Dendritic cell treated with granulocyte-macrophage colony-stimulating factor and Interleukin-4, amounts not matched to agents 40 ng/mL and 50 ng/mL, for 4 days (primary cell): ENCODE data around the gene CEP131.
A peak's percentile ranks its signal among the peaks of the same experiment; 100 is the strongest.
"Not testable (repeated sequence)": the region's sequence is repeated elsewhere in the genome, so short reads cannot be mapped to it uniquely, and the experiment has no call there.

Experiments used
- H3K27ac Mint-ChIP-seq: one replicate; pipeline ENCODE4 v1.8.0; 2022; ENCODE audit warnings: mild to moderate bottlenecking, mixed read lengths
- H3K27me3 Mint-ChIP-seq: one replicate; pipeline ENCODE4 v1.8.0; 2022; ENCODE audit warnings: mild to moderate bottlenecking, mixed read lengths
- H3K36me3 Mint-ChIP-seq: one replicate; pipeline ENCODE4 v1.8.0; 2022; ENCODE audit warnings: low read depth, mixed read lengths
- H3K4me1 Mint-ChIP-seq: one replicate; pipeline ENCODE4 v1.8.0; 2022; ENCODE audit warnings: low read depth, mixed read lengths
- H3K4me3 Mint-ChIP-seq: one replicate; pipeline ENCODE4 v1.8.0; 2022; ENCODE audit warnings: mild to moderate bottlenecking, moderate library complexity, mixed read lengths
- H3K9me3 Mint-ChIP-seq: one replicate; pipeline ENCODE4 v1.8.0; 2022; ENCODE audit warnings: mixed read lengths
- intact Hi-C: fragments of 100-400 bp; cut with micrococcal nuclease; formaldehyde crosslinking; loops from one replicate; pipeline ENCODE4 v1.15.0; 2022

Gene CEP131

GRCh38 chr17:81231121-81231645, 8.4 kb upstream of the CEP131 start:
- intact Hi-C loops, result no loop called here
- Mint-ChIP-seq H3K4me1 (peaks cover 55% of the 10 kb centered on the region), H3K27me3 (no peaks in the 10 kb centered on the region), H3K9me3 (no peaks in the 10 kb centered on the region), H3K27ac (no peak overlapping the region), H3K36me3 (peaks cover 72% of the 10 kb centered on the region), H3K4me3 (no peak overlapping the region)

- peaks cover 47% of the 10 kb centered on the region for H3K4me1 Mint-ChIP-seq
- no peaks in the 10 kb centered on the region for H3K9me3 Mint-ChIP-seq
- peaks cover 62% of the 10 kb centered on the region for H3K36me3 Mint-ChIP-seq
- intact Hi-C loops, result no loop called here
- H3K4me3 Mint-ChIP-seq, result no peak overlapping the region
- no peaks in the 10 kb centered on the region for H3K27me3 Mint-ChIP-seq
- H3K27ac Mint-ChIP-seq, result peak overlapping the region; percentile 14
Measured at GRCh38 chr17:81230043-81230820, 7.5 kb upstream of the CEP131 start.

GRCh38 chr17:81229666-81229920, 6.8 kb upstream of the CEP131 start:
- H3K4me3 Mint-ChIP-seq, result no peak overlapping the region
- peaks cover 40% of the 10 kb centered on the region for H3K4me1 Mint-ChIP-seq
- no peaks in the 10 kb centered on the region for H3K27me3 Mint-ChIP-seq
- no peaks in the 10 kb centered on the region for H3K9me3 Mint-ChIP-seq
- intact Hi-C loops, result no loop called here
- peak overlapping the region; percentile 14 for H3K27ac Mint-ChIP-seq
- peaks cover 56% of the 10 kb centered on the region for H3K36me3 Mint-ChIP-seq

- Mint-ChIP-seq H3K27me3 (no peaks in the 10 kb centered on the region), H3K27ac (peak overlapping the region; percentile 14), H3K4me1 (peaks cover 40% of the 10 kb centered on the region), H3K9me3 (no peaks in the 10 kb centered on the region), H3K4me3 (no peak overlapping the region), H3K36me3 (peaks cover 51% of the 10 kb centered on the region)
- intact Hi-C loops, result no loop called here
Measured at GRCh38 chr17:81228834-81229665, 6.3 kb upstream of the CEP131 start.

- Mint-ChIP-seq H3K27me3 (no peaks in the 10 kb centered on the region), H3K27ac (peak overlapping the region; percentile 14), H3K4me1 (peaks cover 47% of the 10 kb centered on the region), H3K4me3 (no peak overlapping the region), H3K9me3 (no peaks in the 10 kb centered on the region), H3K36me3 (peaks cover 44% of the 10 kb centered on the region)
- intact Hi-C loops, result no loop called here
Measured at GRCh38 chr17:81228420-81228819, 5.7 kb upstream of the CEP131 start.

GRCh38 chr17:81227630-81228029, 4.9 kb upstream of the CEP131 start:
- Mint-ChIP-seq H3K27ac (peak overlapping the region; percentile 42), H3K36me3 (peaks cover 36% of the 10 kb centered on the region), H3K4me1 (peaks cover 50% of the 10 kb centered on the region)
- H3K9me3 Mint-ChIP-seq, intact Hi-C loops, H3K4me3 Mint-ChIP-seq, H3K27me3 Mint-ChIP-seq: not testable (repeated sequence)

GRCh38 chr17:81223762-81224130, 981 bp upstream of the CEP131 start:
- Mint-ChIP-seq H3K4me3 (peak overlapping the region; percentile 78), H3K9me3 (no peaks in the 10 kb centered on the region), H3K27ac (peak overlapping the region; percentile 81), H3K27me3 (peaks cover 1% of the 10 kb centered on the region), H3K36me3 (peaks cover 16% of the 10 kb centered on the region), H3K4me1 (peaks cover 43% of the 10 kb centered on the region)
- intact Hi-C loops, result loop anchor here (2.0 kb wide), 1 partner anchor 15 kb away; the partner anchor contains the start of genes NDUFAF8 and TEPSIN

GRCh38 chr17:81222620-81222905, 202 bp downstream of the CEP131 start:
- Mint-ChIP-seq H3K9me3 (no peaks in the 10 kb centered on the region), H3K27ac (peak overlapping the region; percentile 81), H3K4me3 (peak overlapping the region; percentile 78), H3K36me3 (peaks cover 27% of the 10 kb centered on the region), H3K27me3 (peaks cover 1% of the 10 kb centered on the region), H3K4me1 (peaks cover 32% of the 10 kb centered on the region)
- intact Hi-C loops, result loop anchor here (2.0 kb wide), 1 partner anchor 16 kb away; the partner anchor contains the start of genes NDUFAF8 and TEPSIN

- intact Hi-C loops, result loop anchor here (2.0 kb wide), 1 partner anchor 17 kb away; the partner anchor contains the start of genes NDUFAF8 and TEPSIN
- H3K27ac Mint-ChIP-seq, result peak overlapping the region; percentile 81
- peaks cover 27% of the 10 kb centered on the region for H3K4me1 Mint-ChIP-seq
- H3K36me3 Mint-ChIP-seq, result peaks cover 33% of the 10 kb centered on the region
- H3K9me3 Mint-ChIP-seq, result no peaks in the 10 kb centered on the region
- peak overlapping the region; percentile 78 for H3K4me3 Mint-ChIP-seq
- H3K27me3 Mint-ChIP-seq, result peaks cover 1% of the 10 kb centered on the region
Measured at GRCh38 chr17:81221842-81222619, 734 bp downstream of the CEP131 start.

DNA sequence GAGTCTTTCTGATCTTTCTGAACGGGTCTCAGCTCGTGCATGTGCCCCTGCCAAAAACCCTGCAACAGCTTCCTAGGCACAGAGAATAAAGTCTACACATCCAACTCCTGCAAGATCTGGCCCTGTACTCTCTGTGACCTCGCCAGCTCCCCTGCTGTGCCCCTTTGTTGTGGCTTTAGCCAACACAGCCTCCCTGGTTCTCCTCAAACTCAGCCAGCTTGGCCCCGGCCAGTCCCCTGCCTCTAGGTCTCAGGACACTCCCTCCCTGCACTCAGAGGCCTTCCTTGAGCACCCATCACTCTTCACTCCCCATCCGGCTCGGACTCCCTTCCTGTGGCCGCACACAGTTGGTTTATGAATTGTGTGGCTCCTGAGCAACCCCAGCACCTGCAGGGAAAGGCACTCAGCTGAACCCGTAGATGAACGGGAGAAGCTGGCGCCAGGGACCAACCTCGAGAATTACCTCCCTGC, 1.4 kb downstream of the CEP131 start:
- intact Hi-C loops, result no loop called here
- Mint-ChIP-seq H3K27ac (peak overlapping the region; percentile 16), H3K36me3 (peaks cover 39% of the 10 kb centered on the region), H3K27me3 (peaks cover 1% of the 10 kb centered on the region), H3K4me1 (peaks cover 27% of the 10 kb centered on the region), H3K4me3 (peak overlapping the region; percentile 78), H3K9me3 (no peaks in the 10 kb centered on the region)

DNA sequence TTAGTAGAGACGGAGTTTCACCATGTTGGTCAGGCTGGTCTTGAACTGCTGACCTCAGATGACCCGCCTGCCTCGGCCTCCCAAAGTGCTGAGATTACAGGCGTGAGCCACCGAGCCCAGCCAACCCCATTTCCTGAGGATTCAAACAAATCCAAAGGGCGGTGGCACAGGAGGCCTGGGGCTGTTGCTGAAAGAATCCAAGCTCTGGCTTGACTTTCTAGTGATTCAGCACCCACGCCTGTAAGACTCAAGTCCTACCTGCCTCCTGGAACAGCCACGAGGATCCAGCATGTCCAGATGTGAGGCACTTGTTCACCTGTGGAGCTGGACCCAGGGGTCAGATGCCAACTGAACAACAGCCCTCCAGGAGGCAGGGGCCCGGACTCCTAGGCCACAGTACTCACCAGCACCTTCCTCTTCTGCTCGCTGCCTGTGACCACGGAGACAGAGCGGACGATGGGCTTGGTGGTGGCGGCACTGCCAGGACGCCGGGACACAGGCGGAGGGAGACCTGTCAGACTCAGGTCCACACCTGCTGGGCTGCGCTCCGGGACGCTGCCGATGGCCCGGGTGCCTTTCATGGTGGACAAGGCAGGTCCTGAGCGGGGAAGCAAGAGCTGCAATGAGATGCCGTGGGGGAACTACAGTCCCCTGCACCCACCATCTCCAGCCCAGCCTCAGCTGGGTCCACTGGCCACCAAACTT, 3.1 kb downstream of the CEP131 start:
- peaks cover 27% of the 10 kb centered on the region for H3K4me1 Mint-ChIP-seq
- H3K4me3 Mint-ChIP-seq, result no peak overlapping the region
- H3K27me3 Mint-ChIP-seq, result peaks cover 1% of the 10 kb centered on the region
- intact Hi-C loops, result no loop called here
- H3K27ac Mint-ChIP-seq, result no peak overlapping the region
- peaks cover 44% of the 10 kb centered on the region for H3K36me3 Mint-ChIP-seq
- no peaks in the 10 kb centered on the region for H3K9me3 Mint-ChIP-seq

GRCh38 chr17:81218991-81219390, 3.8 kb downstream of the CEP131 start:
- Mint-ChIP-seq H3K36me3 (peaks cover 44% of the 10 kb centered on the region), H3K4me3 (no peak overlapping the region), H3K27ac (no peak overlapping the region), H3K27me3 (peaks cover 1% of the 10 kb centered on the region), H3K4me1 (peaks cover 27% of the 10 kb centered on the region), H3K9me3 (no peaks in the 10 kb centered on the region)
- intact Hi-C loops, result no loop called here

DNA sequence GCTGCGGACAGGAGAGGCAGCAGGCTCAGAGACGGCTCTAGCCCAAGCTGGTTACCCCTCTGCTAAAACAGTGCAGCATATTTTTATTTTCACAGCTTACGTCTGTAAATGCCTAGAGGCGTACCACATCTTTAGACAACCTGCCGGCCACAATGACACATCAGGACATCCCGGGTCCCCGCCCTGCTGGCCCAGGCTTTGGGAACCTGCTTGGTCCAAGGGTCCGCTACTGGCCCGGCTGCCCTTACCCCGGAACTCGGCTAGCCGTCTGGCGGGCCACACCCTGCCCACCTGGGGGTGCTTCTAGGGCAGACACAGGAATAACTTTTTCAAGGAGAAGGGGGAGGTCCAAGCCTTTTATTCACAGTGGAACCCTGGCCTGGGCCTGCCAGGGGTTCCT, 4.3 kb downstream of the CEP131 start:
- intact Hi-C loops, result no loop called here

More for the DNA sequence above, 4.3 kb downstream of the CEP131 start:
- Mint-ChIP-seq H3K36me3 (peaks cover 44% of the 10 kb centered on the region), H3K27ac (no peak overlapping the region), H3K27me3 (peaks cover 1% of the 10 kb centered on the region), H3K4me3 (no peak overlapping the region), H3K9me3 (no peaks in the 10 kb centered on the region), H3K4me1 (peaks cover 21% of the 10 kb centered on the region)
